Breast epithelium (tissue), 3 donors: ENCODE data around the gene FAM50B.

ENCODE experiments used
- POLR2A ChIP-seq: fragments of 450-650 bp; IDR thresholded peaks from one replicate; pipeline ENCODE4 v1.6.1; 2016; ENCODE audit warnings: antibody characterized with exemption, mild to moderate bottlenecking, moderate library complexity
- TF ChIP-seq, protein P1 (sequence below), 3 donors: fragments of 450-650 bp; IDR thresholded peaks; one replicate each; pipeline ENCODE4 v1.5.1; 2016 to 2017; ENCODE audit warnings: antibody characterized with exemption in 3 of 3, mild to moderate bottlenecking in 3 of 3, moderate library complexity in 3 of 3

DNA sequence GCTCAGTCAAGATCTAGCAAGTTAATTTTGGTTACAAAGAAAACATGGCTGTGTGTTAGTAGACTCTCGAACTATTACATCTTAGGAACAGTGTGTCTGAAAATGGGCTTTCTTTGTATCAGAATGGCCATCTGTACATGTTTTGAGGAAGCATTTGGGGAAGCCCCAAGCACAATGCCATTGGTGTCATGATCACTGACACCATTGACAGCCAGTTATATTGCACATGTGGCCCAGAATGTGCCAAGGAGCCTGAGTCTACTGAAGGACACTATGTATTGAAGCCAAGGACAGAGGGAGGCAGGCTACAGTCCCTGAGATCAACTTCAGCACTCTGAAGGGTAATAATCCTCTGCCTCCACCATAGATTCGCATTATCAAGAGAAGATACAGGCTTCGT is 12.6 kb upstream of the FAM50B start:
- TF ChIP-seq, protein P1, sequence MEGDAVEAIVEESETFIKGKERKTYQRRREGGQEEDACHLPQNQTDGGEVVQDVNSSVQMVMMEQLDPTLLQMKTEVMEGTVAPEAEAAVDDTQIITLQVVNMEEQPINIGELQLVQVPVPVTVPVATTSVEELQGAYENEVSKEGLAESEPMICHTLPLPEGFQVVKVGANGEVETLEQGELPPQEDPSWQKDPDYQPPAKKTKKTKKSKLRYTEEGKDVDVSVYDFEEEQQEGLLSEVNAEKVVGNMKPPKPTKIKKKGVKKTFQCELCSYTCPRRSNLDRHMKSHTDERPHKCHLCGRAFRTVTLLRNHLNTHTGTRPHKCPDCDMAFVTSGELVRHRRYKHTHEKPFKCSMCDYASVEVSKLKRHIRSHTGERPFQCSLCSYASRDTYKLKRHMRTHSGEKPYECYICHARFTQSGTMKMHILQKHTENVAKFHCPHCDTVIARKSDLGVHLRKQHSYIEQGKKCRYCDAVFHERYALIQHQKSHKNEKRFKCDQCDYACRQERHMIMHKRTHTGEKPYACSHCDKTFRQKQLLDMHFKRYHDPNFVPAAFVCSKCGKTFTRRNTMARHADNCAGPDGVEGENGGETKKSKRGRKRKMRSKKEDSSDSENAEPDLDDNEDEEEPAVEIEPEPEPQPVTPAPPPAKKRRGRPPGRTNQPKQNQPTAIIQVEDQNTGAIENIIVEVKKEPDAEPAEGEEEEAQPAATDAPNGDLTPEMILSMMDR (IDR thresholded peaks at IDR 0.05), result no peak
- no peak for TF ChIP-seq POLR2A
